Smooth muscle cell of the coronary artery (primary cell): ENCODE data around the gene LIME1. TPM values are rescaled to one million over a fixed set of nuclear protein-coding genes. Genes with fewer than 3 reads are reported as not detected.

Source experiments
- total RNA-seq: library from RNA; depleted of rRNA; stranded (reverse); fragments of >200 nt; gene quantifications from 2 replicates; pipeline ENCODE4 v1.2.3, GENCODE V29; 2014; ENCODE audit warnings: low replicate concordance

Gene LIME1, protein sequence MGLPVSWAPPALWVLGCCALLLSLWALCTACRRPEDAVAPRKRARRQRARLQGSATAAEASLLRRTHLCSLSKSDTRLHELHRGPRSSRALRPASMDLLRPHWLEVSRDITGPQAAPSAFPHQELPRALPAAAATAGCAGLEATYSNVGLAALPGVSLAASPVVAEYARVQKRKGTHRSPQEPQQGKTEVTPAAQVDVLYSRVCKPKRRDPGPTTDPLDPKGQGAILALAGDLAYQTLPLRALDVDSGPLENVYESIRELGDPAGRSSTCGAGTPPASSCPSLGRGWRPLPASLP
- total RNA-seq: 1.4 and 2.3 TPM in 2 replicates

DNA sequence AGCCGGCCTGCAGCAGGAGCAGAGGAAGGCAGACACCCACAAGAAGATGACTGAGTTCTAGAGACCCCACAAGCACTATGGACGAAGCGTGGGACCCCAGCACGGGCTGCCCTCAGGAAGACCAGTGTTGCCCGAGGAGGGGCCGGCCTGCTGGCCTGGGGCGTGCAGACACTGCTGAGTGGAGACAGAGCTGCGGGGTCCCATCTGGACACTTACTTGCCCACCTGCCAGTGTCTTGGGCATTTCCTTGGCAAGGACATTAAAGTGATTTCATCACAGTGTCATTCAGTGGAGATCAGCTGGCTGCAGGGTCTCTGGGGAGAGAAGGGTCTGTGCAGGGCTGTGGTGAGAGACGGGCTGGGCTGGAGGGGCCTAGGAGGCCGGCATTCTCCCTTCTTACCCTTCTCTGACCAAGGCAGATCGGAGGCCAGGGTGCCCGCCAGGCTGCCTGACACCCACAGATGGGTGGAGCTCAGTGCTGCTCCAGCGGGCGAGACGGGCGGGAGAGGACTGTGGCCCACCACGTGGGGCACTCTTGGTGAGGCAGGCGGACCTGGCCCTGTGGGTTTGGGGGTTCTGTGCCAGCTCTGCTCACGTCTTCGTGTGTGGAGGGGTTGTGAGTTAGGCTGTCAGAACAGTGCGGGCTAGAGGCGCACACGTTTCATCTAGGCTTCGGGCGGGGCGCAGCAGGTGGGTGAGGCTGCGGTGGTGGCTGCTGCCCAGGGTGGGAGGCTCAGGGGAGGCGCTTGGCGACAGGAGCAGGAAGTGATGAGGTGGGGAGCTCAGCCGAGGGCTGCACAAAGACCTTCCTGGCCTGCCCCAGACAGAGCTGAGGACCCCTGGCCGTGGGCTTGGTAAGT, at the start of gene LIME1:
TSS of gene LIME1 (plus strand) at position 806 of the 860 bp plus-strand sequence. CDS start 886 bp downstream, outside the sequence.

DNA sequence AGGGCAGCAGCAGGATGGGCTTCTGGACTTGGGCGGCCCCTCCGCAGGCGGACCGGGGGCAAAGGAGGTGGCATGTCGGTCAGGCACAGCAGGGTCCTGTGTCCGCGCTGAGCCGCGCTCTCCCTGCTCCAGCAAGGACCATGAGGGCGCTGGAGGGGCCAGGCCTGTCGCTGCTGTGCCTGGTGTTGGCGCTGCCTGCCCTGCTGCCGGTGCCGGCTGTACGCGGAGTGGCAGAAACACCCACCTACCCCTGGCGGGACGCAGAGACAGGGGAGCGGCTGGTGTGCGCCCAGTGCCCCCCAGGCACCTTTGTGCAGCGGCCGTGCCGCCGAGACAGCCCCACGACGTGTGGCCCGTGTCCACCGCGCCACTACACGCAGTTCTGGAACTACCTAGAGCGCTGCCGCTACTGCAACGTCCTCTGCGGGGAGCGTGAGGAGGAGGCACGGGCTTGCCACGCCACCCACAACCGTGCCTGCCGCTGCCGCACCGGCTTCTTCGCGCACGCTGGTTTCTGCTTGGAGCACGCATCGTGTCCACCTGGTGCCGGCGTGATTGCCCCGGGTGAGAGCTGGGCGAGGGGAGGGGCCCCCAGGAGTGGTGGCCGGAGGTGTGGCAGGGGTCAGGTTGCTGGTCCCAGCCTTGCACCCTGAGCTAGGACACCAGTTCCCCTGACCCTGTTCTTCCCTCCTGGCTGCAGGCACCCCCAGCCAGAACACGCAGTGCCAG, 39.7 kb upstream of the LIME1 start, which contains the start of gene TNFRSF6B:
TSS of gene TNFRSF6B (plus strand) at position 25 of the 729 bp plus-strand sequence. CDS start at position 141, 116 bp downstream.

GRCh38 chr20:63707558-63708300, 28.7 kb upstream of the LIME1 start, which contains the start of the genes ARFRP1 and ZGPAT:
Gene ARFRP1, minus strand, starts transcription at chr20:63707976. Its CDS starts 885 bp downstream, at chr20:63707091.
Gene ZGPAT, plus strand, starts transcription at chr20:63708039. Its CDS starts 542 bp downstream, at chr20:63708581.

DNA sequence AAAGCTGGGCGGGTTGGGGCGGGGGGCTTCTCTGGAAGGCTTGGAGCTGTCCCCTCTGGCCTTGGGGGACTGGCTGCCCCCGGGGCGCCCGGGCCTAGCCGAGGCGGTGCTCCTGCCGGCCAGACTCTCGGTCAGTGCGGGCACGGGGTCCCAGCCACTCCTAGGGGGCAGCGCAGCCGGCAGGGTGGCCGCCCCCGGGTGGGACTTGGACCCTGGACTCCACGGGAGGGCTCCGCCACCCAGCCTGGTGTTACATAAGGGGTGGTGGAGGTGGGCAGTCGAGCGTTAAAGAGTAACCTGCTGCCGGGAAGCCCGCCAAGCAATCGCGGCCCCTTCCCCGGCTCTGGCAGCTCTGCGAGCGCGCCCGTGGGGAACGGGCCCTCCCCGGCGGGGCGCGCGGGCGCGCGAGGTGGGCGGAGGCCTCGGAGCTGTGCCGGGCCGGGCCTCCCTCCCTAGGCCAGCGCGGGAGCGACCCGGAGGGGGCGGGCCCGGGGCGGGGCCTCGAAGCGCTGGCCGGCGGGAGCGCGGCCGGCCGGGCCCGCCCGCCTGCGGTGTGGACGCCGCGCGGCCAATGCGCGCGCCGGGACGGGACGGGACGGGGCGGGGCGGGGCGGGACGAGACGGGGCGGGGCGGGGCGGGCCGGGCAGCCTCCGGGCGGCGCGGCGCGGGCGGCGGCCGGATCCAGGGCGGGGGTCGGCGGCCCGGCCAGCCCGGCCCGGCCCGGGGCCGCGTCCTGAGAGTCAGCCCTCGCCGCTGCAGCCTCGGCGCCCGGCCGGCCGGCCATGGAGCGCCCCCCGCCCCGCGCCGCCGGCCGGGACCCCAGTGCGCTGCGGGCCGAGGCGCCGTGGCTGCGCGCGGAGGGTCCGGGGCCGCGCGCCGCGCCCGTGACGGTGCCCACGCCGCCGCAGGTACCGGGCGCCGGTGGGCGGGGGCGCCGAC, 2.9 kb downstream of the LIME1 start, which contains the start of gene SLC2A4RG:
TSS of gene SLC2A4RG (plus strand) at position 647 of the 940 bp plus-strand sequence. CDS start at position 784, 137 bp downstream.

Other genes with a start within 250 kb of the LIME1 start
- 0.47 and 2.5 TPM in 2 replicates for gene EEF1A2, start 237.6 kb upstream of the LIME1 start, total RNA-seq
- gene PPDPF, start 215.9 kb upstream of the LIME1 start, total RNA-seq: 8.0 and 19.2 TPM in 2 replicates
- under 0.01 TPM in 1 of 2 replicates, not detected in the other for gene PTK6, start 199.3 kb upstream of the LIME1 start, total RNA-seq
- gene SRMS, start 188.9 kb upstream of the LIME1 start, total RNA-seq: not detected in 2 replicates
- 0.12 and 0.30 TPM in 2 replicates for gene FNDC11, start 182.5 kb upstream of the LIME1 start, total RNA-seq
- 21.7 and 37.2 TPM in 2 replicates for gene HELZ2, start 162.4 kb upstream of the LIME1 start, total RNA-seq
- 5.6 and 6.8 TPM in 2 replicates for gene GMEB2, start 109.6 kb upstream of the LIME1 start, total RNA-seq
- gene STMN3, start 83.2 kb upstream of the LIME1 start, total RNA-seq: 2.0 and 6.7 TPM in 2 replicates
- 9.2 and 12.5 TPM in 2 replicates for gene RTEL1, start 78.4 kb upstream of the LIME1 start, total RNA-seq
- 0.68 and 7.8 TPM in 2 replicates for gene TNFRSF6B, start 40.0 kb upstream of the LIME1 start, total RNA-seq
- 40.9 and 87.1 TPM in 2 replicates for gene ARFRP1, start 28.7 kb upstream of the LIME1 start, total RNA-seq
- gene ZGPAT, start 28.6 kb upstream of the LIME1 start, total RNA-seq: 15.3 and 28.8 TPM in 2 replicates
- gene SLC2A4RG, start 3.1 kb downstream of the LIME1 start, total RNA-seq: 12.9 TPM in 2 replicates
- 4.8 and 5.6 TPM in 2 replicates for gene ZBTB46, start 94.6 kb downstream of the LIME1 start, total RNA-seq
- not detected in 2 replicates for gene ABHD16B, start 124.8 kb downstream of the LIME1 start, total RNA-seq
- gene TPD52L2, start 128.6 kb downstream of the LIME1 start, total RNA-seq: 84.7 and 110 TPM in 2 replicates
- gene DNAJC5, start 158.5 kb downstream of the LIME1 start, total RNA-seq: 43.3 and 54.3 TPM in 2 replicates
- 20.6 and 21.0 TPM in 2 replicates for gene UCKL1, start 219.8 kb downstream of the LIME1 start, total RNA-seq
- 4.1 and 6.9 TPM in 2 replicates for gene ZNF512B, start 233.3 kb downstream of the LIME1 start, total RNA-seq
- gene SAMD10, start 243.0 kb downstream of the LIME1 start, total RNA-seq: 0.23 and 0.45 TPM in 2 replicates
- 61.0 and 84.8 TPM in 2 replicates for gene PRPF6, start 244.5 kb downstream of the LIME1 start, total RNA-seq